PFSK-1 (cell line): Measurements from ENCODE around the gene TRAIP.

Experiments
- FOXP2 ChIP-seq: optimal IDR thresholded peaks from 2 replicates; pipeline ENCODE3; 2011; ENCODE audit warnings: borderline replicate concordance, control low read depth, inconsistent platforms; ENCODE audit not compliant: insufficient read depth; ENCODE audit errors: extremely low read length, extremely low read depth
- POLR2AphosphoS5 ChIP-seq: IDR thresholded peaks from 2 replicates; pipeline ENCODE4 v1.6.1; 2012; ENCODE audit warnings: low read depth, mild to moderate bottlenecking, control low read depth, low read length, moderate library complexity
- SIN3A ChIP-seq: IDR thresholded peaks from 2 replicates; pipeline ENCODE4 v1.6.1; 2012; ENCODE audit warnings: mild to moderate bottlenecking, low read length, moderate library complexity, borderline replicate concordance; ENCODE audit not compliant: insufficient read depth
- TAF1 ChIP-seq: IDR thresholded peaks from 2 replicates; pipeline ENCODE4 v1.6.1; 2012; ENCODE audit warnings: low read length, control low read depth, borderline replicate concordance; ENCODE audit not compliant: insufficient read depth
- TF ChIP-seq, protein P1 (sequence below), 2 experiments: IDR thresholded peaks; 2 replicates each; pipeline versions ENCODE4 v1.6.1 to v1.8.0; 2011 to 2012; ENCODE audit warnings: low read depth in 2 of 2, low read length in 2 of 2, control low read depth in 1 of 2, inconsistent platforms in 1 of 2, mild to moderate bottlenecking in 1 of 2, moderate library complexity in 1 of 2; ENCODE audit not compliant: insufficient read depth in 1 of 2

DNA sequence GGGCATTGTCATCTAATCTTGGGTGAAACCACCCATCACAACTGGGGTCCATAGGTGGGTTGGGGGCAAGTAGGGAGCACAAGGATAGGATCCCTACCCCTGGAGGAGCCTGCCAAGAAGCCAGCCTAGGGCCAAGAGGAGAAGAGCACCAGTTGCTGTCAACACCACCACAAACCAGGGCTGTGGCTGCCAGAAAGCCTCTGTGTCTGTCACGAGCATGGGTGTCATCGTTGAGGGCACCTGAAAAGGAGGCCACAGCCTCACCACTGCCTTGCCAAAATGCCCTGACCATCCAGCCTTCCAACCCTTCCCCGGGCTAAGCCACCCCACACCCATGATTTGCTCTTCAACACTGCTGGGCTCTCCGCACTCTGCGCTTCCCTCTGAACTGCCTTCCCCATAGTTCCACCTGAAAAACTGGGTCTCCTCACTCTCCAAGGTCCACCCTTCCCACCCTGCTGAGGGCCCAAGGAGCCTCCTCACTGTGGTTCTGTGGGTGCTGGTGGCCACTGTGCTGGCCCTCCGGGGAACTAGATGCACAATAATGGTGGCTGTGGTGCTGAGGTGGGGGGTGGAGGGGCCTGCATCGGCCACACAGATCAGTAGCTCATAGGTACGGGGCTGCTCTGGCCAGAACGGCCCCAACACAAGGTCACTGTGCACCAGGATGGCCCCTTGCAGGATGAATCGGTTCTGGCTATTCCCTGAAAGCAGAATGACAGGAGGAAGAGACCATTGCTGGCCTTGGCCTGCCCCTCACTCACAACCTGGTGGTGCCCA lies 63.8 kb downstream of the TRAIP start:
- no peak for TF ChIP-seq POLR2AphosphoS5
- TF ChIP-seq SIN3A: no peak
- TF ChIP-seq, protein P1, sequence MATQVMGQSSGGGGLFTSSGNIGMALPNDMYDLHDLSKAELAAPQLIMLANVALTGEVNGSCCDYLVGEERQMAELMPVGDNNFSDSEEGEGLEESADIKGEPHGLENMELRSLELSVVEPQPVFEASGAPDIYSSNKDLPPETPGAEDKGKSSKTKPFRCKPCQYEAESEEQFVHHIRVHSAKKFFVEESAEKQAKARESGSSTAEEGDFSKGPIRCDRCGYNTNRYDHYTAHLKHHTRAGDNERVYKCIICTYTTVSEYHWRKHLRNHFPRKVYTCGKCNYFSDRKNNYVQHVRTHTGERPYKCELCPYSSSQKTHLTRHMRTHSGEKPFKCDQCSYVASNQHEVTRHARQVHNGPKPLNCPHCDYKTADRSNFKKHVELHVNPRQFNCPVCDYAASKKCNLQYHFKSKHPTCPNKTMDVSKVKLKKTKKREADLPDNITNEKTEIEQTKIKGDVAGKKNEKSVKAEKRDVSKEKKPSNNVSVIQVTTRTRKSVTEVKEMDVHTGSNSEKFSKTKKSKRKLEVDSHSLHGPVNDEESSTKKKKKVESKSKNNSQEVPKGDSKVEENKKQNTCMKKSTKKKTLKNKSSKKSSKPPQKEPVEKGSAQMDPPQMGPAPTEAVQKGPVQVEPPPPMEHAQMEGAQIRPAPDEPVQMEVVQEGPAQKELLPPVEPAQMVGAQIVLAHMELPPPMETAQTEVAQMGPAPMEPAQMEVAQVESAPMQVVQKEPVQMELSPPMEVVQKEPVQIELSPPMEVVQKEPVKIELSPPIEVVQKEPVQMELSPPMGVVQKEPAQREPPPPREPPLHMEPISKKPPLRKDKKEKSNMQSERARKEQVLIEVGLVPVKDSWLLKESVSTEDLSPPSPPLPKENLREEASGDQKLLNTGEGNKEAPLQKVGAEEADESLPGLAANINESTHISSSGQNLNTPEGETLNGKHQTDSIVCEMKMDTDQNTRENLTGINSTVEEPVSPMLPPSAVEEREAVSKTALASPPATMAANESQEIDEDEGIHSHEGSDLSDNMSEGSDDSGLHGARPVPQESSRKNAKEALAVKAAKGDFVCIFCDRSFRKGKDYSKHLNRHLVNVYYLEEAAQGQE (IDR thresholded peaks at IDR 0.05; ENCODE audit: insufficient read depth in 1 of 2, low read depth in 2 of 2, low read length in 2 of 2): no peak
- no peak for TF ChIP-seq TAF1
- no peak for TF ChIP-seq FOXP2
